GM18520 (cell line): ENCODE data around the gene GRAMD1A.
"Not testable (repeated sequence)": the region's sequence is repeated elsewhere in the genome, so short reads cannot be mapped to it uniquely, and the experiment has no call there.

Experiments
- ATAC-seq: cut with Tn5 transposase; IDR thresholded peaks from one replicate; pipeline ENCODE4 v1.9.1; 2021; ENCODE audit not compliant: unreplicated experiment

The GRAMD1A gene

GRCh38 chr19:34976611-34977010, 23.5 kb upstream of the GRAMD1A start:
- no peak for ATAC-seq

GRCh38 chr19:34979819-34980640, 20.1 kb upstream of the GRAMD1A start:
- ATAC-seq = no peak

GRCh38 chr19:34982275-34982674, 17.8 kb upstream of the GRAMD1A start:
- no peak for ATAC-seq

GRCh38 chr19:34983786-34984185, 16.3 kb upstream of the GRAMD1A start:
- ATAC-seq = no peak

GRCh38 chr19:34984287-34984686, 15.8 kb upstream of the GRAMD1A start:
- no peak for ATAC-seq

- no peak for ATAC-seq
These were observed 14.7 kb upstream of the GRAMD1A start for GRCh38 chr19:34985249-34986022.

GRCh38 chr19:34988119-34988518, 12.0 kb upstream of the GRAMD1A start:
- no peak for ATAC-seq

- no peak for ATAC-seq
These were observed 10.8 kb upstream of the GRAMD1A start for GRCh38 chr19:34989298-34989697.

- ATAC-seq = no peak
These were observed 9.4 kb upstream of the GRAMD1A start for GRCh38 chr19:34990578-34991192.

- no peak for ATAC-seq
These were observed 8.4 kb upstream of the GRAMD1A start for GRCh38 chr19:34991542-34992333.

GRCh38 chr19:34992582-34992981, 7.5 kb upstream of the GRAMD1A start:
- ATAC-seq = not testable (repeated sequence)

- ATAC-seq = no peak
These were observed 5.9 kb upstream of the GRAMD1A start for GRCh38 chr19:34994286-34994642.

- no peak for ATAC-seq
These were observed 5.2 kb upstream of the GRAMD1A start for GRCh38 chr19:34994643-34995541.

- no peak for ATAC-seq
These were observed 4.6 kb upstream of the GRAMD1A start for GRCh38 chr19:34995551-34995950.

- no peak for ATAC-seq
These were observed 3.0 kb upstream of the GRAMD1A start for GRCh38 chr19:34997071-34997617.

GRCh38 chr19:34998224-34998623, 1.9 kb upstream of the GRAMD1A start:
- ATAC-seq = not testable (repeated sequence)

GRCh38 chr19:34998777-34999497, 1.2 kb upstream of the GRAMD1A start:
- no peak for ATAC-seq

- no peak for ATAC-seq
These were observed 169 bp downstream of the GRAMD1A start for GRCh38 chr19:35000338-35000646.
